DOHH2 (cell line): ENCODE measurements around the gene ROR2.

Experiments used
- H3F3A ChIP-seq: fragments of 200-600 bp; sonication (generic), shearing (Covaris generic); 2 replicates; pipeline ENCODE4 v1.6.0; 2016; ENCODE audit warnings: antibody characterized with exemption, mild to moderate bottlenecking; ENCODE audit not compliant: control insufficient read depth, insufficient read depth
- H3K27ac ChIP-seq: fragments of 200-600 bp; sonication (generic); 2 replicates; pipeline ENCODE4 v1.5.1; 2014; ENCODE audit warnings: low read depth, mild to moderate bottlenecking, low read length, moderate library complexity
- H3K27me3 ChIP-seq: fragments of 200-600 bp; sonication (generic); 2 replicates; pipeline ENCODE4 v1.6.1; 2014; ENCODE audit warnings: mild to moderate bottlenecking, low read length, mixed read lengths; ENCODE audit not compliant: control insufficient read depth
- H3K36me3 ChIP-seq: fragments of 200-600 bp; sonication (generic); 2 replicates; pipeline ENCODE4 v1.6.1; 2014; ENCODE audit warnings: mild to moderate bottlenecking, low read length, moderate library complexity, mixed read lengths; ENCODE audit not compliant: control insufficient read depth
- H3K4me1 ChIP-seq: fragments of 200-600 bp; sonication (generic); 2 replicates; pipeline ENCODE4 v1.6.1; 2014; ENCODE audit warnings: mild to moderate bottlenecking, low read length, mixed read lengths; ENCODE audit not compliant: control insufficient read depth
- H3K4me2 ChIP-seq: fragments of 200-600 bp; sonication (generic); 2 replicates; pipeline ENCODE4 v1.6.0; 2014; ENCODE audit warnings: mild to moderate bottlenecking, low read length, moderate library complexity
- H3K4me3 ChIP-seq: fragments of 200-600 bp; sonication (generic); 2 replicates; pipeline ENCODE4 v1.5.1; 2014; ENCODE audit warnings: mild to moderate bottlenecking, low read length, mixed read lengths
- H3K79me2 ChIP-seq: fragments of 200-600 bp; sonication (generic); 2 replicates; pipeline ENCODE4 v1.6.1; 2014; ENCODE audit warnings: mild to moderate bottlenecking, low read length, mixed read lengths; ENCODE audit not compliant: control insufficient read depth
- H3K9me2 ChIP-seq: fragments of 200-600 bp; sonication (generic); replicated peaks from 2 replicates; pipeline ENCODE4 v1.6.1; 2014; ENCODE audit warnings: mild to moderate bottlenecking, low read length, mixed read lengths; ENCODE audit not compliant: control insufficient read depth
- H3K9me3 ChIP-seq: fragments of 200-600 bp; sonication (generic); 2 replicates; pipeline ENCODE4 v1.6.1; 2014; ENCODE audit warnings: antibody characterized with exemption, low read length, mixed read lengths; ENCODE audit not compliant: control insufficient read depth, insufficient read depth
- H4K20me1 ChIP-seq: fragments of 200-600 bp; sonication (generic); 2 replicates; pipeline ENCODE4 v1.6.0; 2014; ENCODE audit warnings: low read depth, mild to moderate bottlenecking, antibody characterized with exemption, low read length, moderate library complexity; ENCODE audit not compliant: control insufficient read depth, insufficient read depth
- CTCF ChIP-seq: fragments of 200-600 bp; sonication (generic); IDR thresholded peaks from one replicate; pipeline ENCODE4 v1.5.1; 2014; ENCODE audit warnings: antibody characterized with exemption, mild to moderate bottlenecking, low read depth, low read length; ENCODE audit not compliant: poor library complexity, severe bottlenecking
- EZH2phosphoT487 ChIP-seq: fragments of 200-600 bp; sonication (generic); IDR thresholded peaks from 2 replicates; pipeline ENCODE4 v1.6.1; 2017; ENCODE audit warnings: borderline replicate concordance, mild to moderate bottlenecking, antibody characterized with exemption, low read length, moderate library complexity, mixed read lengths

ROR2 gene

GRCh38 chr9:91734371-91734981 lies 215.6 kb downstream of the ROR2 start:
- no peak overlapping the region for H3K4me2 ChIP-seq
- H3F3A ChIP-seq, result no peaks in the 10 kb centered on the region
- H3K9me2 ChIP-seq, result no peaks in the 10 kb centered on the region
- H3K27ac ChIP-seq, result no peak overlapping the region
- no peaks in the 10 kb centered on the region for H4K20me1 ChIP-seq
- H3K4me1 ChIP-seq, result no peaks in the 10 kb centered on the region
- no peaks in the 10 kb centered on the region for H3K9me3 ChIP-seq
- no peak overlapping the region for H3K4me3 ChIP-seq
- TF ChIP-seq CTCF (peak; percentile 99), EZH2phosphoT487 (no peak)
- no peaks in the 10 kb centered on the region for H3K79me2 ChIP-seq
- no peaks in the 10 kb centered on the region for H3K36me3 ChIP-seq
- H3K27me3 ChIP-seq, result no peaks in the 10 kb centered on the region

DNA sequence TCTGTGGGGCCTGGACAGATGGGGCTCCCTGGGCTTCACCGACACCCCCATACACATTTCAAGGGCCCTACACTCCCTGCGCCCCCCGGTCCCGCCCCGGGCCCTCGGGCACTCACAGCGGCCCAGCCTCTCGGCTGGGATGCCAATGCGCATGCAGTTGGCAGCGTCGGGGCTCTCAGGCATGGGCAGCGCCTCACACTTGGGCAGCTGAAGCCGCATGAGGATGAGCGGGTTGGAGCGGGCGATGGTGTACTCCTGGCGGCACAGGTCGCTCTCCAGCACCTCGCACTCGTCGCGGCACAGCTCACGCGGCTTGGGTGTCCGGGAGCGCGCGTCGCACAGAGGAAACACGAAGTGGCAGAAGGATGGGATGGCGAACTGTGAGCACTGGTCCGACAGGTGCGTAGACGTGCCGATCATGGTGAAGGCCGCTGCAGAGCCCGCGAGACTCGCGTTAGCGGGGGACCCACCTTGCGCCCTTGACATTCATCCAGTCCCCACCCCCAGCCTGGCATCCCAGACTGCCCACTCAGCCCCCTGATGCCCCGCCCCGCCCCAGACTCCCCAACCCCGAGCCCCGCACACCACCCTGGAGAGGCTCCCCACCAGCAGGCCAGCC lies 216.9 kb downstream of the ROR2 start:
- H3K27me3 ChIP-seq, result no peaks in the 10 kb centered on the region
- no peak overlapping the region for H3K4me2 ChIP-seq
- H3K79me2 ChIP-seq, result no peaks in the 10 kb centered on the region
- no peaks in the 10 kb centered on the region for H3K4me1 ChIP-seq
- H4K20me1 ChIP-seq, result no peaks in the 10 kb centered on the region
- H3F3A ChIP-seq, result no peaks in the 10 kb centered on the region
- no peaks in the 10 kb centered on the region for H3K9me3 ChIP-seq
- H3K4me3 ChIP-seq, result no peak overlapping the region
- no peak overlapping the region for H3K27ac ChIP-seq
- TF ChIP-seq CTCF (no peak), EZH2phosphoT487 (no peak)
- H3K36me3 ChIP-seq, result no peaks in the 10 kb centered on the region
- no peaks in the 10 kb centered on the region for H3K9me2 ChIP-seq

DNA sequence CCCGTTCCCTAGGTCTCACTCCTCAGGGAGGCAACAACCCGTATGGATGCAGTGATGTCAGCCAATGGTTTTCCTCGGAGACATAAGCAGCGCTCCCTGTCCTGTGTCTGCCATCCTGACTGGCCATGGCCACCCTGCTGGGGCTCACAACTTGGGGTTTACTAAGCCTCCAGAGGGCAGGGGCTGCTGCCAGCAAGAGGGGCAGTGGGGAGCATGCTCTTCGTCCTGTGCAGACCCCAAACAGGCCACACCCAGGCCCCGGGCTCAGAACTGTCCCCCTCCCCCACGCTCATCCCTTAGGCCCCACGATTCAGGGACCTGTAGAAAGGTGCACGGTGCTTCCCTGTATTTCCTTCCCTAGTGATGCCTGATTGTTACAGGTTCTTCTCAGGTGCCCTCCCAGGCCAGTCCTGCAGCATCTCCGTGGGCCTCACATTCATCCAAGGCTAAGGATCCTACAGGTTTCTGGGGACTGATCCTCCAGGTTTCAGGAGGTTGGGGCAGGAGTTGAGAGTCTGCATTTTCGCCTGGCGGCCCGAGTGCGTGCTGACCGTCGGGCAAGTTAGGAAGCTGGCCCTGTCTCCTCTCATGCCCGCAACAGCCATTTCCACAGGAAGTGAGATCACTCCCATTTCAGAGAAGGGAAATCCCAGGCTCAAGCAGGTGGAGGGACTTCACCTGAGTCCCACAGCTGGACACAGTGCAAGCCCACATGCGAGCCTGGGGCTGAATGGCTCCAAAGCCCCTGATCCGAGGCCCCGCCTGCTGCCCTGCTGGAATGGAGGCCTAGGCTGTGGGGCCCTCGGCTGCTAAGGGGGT lies 217.6 kb downstream of the ROR2 start:
- H3K36me3 ChIP-seq, result no peaks in the 10 kb centered on the region

More for the DNA sequence above, 217.6 kb downstream of the ROR2 start:
- Histone ChIP-seq H3K4me1 (no peaks in the 10 kb centered on the region), H3K4me2 (no peak overlapping the region), H3K79me2 (no peaks in the 10 kb centered on the region), H3K4me3 (no peak overlapping the region), H3K9me3 (no peaks in the 10 kb centered on the region), H3F3A (no peaks in the 10 kb centered on the region), H3K27ac (no peak overlapping the region), H4K20me1 (no peaks in the 10 kb centered on the region), H3K27me3 (no peaks in the 10 kb centered on the region), H3K9me2 (no peaks in the 10 kb centered on the region)
- TF ChIP-seq CTCF, result no peak
- TF ChIP-seq EZH2phosphoT487, result no peak
